ENCODE results near the gene NOG. TPM values are rescaled to one million over a fixed set of nuclear protein-coding genes. Genes with fewer than 3 reads are reported as not detected.

NOG gene
- total RNA-seq, 1 experiment from 2014 or later = 0.15 TPM

DNA sequence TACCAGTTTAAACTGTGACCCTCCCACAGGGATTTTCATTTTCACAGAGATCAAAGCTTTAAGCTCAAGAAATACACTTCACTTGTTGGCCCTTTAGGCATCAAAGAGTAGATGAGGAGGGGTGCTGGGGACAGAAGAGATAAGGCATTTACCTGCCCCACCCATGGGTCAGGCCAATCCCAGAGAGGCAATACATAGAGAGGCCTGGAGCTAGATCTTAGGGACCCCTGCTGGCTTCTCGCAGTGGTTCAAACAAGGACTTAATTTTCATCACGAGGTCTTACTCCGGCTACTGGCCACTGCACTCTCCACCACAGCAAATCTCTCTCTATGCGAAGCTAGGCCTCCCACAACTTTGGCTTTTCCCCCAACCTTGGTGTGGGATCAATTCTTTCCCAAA, 46.6 kb downstream of the NOG start:
- ChIA-PET CTCF (no interaction called here), POLR2A (ENCODE audit: low non-redundant PET) (no interaction called here)
- Histone ChIP-seq H3K4me3 (ENCODE audit: low read depth, low read length, poor library complexity, severe bottlenecking) (no peak overlapping the region), H3K4me1 (ENCODE audit: insufficient read depth, low read length, poor library complexity, severe bottlenecking) (no peaks in the 10 kb centered on the region), H3K36me3 (ENCODE audit: insufficient read depth, low read length, poor library complexity, severe bottlenecking) (no peaks in the 10 kb centered on the region), H3K27me3 (replicated peaks; ENCODE audit: insufficient read depth, low read depth, low read length, poor library complexity) (peaks cover 25% of the 10 kb centered on the region), H3K9me3 (ENCODE audit: low read depth, low read length, poor library complexity, severe bottlenecking) (no peaks in the 10 kb centered on the region), H3K27ac (ENCODE audit: low read depth, low read length, poor library complexity, severe bottlenecking) (no peak overlapping the region)
- no TSS peak for BruUV-seq (replicated peaks)
- no peak for DNase-seq (ENCODE audit: low spot score)
- TF ChIP-seq, protein P1, sequence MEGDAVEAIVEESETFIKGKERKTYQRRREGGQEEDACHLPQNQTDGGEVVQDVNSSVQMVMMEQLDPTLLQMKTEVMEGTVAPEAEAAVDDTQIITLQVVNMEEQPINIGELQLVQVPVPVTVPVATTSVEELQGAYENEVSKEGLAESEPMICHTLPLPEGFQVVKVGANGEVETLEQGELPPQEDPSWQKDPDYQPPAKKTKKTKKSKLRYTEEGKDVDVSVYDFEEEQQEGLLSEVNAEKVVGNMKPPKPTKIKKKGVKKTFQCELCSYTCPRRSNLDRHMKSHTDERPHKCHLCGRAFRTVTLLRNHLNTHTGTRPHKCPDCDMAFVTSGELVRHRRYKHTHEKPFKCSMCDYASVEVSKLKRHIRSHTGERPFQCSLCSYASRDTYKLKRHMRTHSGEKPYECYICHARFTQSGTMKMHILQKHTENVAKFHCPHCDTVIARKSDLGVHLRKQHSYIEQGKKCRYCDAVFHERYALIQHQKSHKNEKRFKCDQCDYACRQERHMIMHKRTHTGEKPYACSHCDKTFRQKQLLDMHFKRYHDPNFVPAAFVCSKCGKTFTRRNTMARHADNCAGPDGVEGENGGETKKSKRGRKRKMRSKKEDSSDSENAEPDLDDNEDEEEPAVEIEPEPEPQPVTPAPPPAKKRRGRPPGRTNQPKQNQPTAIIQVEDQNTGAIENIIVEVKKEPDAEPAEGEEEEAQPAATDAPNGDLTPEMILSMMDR (conservative IDR thresholded peaks at IDR 0.05; ENCODE audit: low read depth, low read length) = no peak
- no peak for TF ChIP-seq EZH2 (IDR thresholded peaks at IDR 0.05; ENCODE audit: borderline replicate concordance, low read depth, low read length, poor library complexity, severe bottlenecking)
- intact Hi-C loops (cut with micrococcal nuclease; ENCODE audit: unreplicated experiment) = no loop called here

DNA sequence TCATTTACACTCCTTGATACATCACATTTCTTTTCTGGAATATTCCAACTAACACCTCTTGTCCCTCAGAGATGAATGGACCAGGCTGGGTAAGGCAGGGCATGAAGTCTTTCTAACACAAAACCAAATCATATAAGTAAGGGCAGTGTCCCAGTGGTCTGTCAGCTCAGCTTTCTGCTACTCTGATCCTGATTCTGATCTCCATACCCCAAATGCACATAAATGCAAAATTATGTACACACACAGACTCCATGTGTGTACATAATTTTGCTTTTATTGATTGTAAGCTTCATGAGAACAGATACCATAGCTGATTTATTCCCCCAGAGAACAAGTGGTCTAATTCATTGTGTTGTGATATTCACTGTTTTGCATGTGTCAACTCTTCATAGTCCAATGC, 47.9 kb downstream of the NOG start:
- intact Hi-C loops (cut with micrococcal nuclease; ENCODE audit: unreplicated experiment) = no loop called here
- no peaks in the 10 kb centered on the region for H3K36me3 ChIP-seq (ENCODE audit: insufficient read depth, low read length, poor library complexity, severe bottlenecking)
- DNase-seq (ENCODE audit: low spot score) = no peak
- H3K27me3 ChIP-seq (replicated peaks; ENCODE audit: insufficient read depth, low read depth, low read length, poor library complexity) = peaks cover 19% of the 10 kb centered on the region
- no peaks in the 10 kb centered on the region for H3K4me1 ChIP-seq (ENCODE audit: insufficient read depth, low read length, poor library complexity, severe bottlenecking)
- H3K9me3 ChIP-seq (ENCODE audit: low read depth, low read length, poor library complexity, severe bottlenecking) = no peaks in the 10 kb centered on the region
- ChIA-PET CTCF (no interaction called here), POLR2A (ENCODE audit: low non-redundant PET) (no interaction called here)
- TF ChIP-seq, protein P1 (conservative IDR thresholded peaks at IDR 0.05; ENCODE audit: low read depth, low read length) = no peak
- no peak for TF ChIP-seq EZH2 (IDR thresholded peaks at IDR 0.05; ENCODE audit: borderline replicate concordance, low read depth, low read length, poor library complexity, severe bottlenecking)
- no peak overlapping the region for H3K27ac ChIP-seq (ENCODE audit: low read depth, low read length, poor library complexity, severe bottlenecking)
- no peak overlapping the region for H3K4me3 ChIP-seq (ENCODE audit: low read depth, low read length, poor library complexity, severe bottlenecking)
- no TSS peak for BruUV-seq (replicated peaks)

DNA sequence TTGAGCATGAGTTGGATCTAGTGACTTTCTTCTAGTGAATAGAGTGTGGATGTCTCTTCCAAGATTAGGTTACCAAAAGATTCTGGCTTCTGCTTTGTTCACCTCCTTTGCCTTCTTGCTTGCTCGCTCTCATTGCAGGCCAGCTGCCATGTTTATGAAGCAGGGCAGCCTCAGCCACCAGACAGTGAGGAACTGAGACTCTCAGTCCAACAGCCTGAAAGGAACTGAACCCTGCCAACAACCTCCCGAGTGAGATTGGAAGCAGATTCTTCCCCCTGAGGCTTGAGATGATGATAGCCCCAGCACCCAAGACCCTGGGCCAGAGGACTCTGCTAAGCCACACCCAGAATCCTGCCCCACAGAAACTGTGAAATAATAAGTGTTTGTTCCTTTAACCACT, 48.4 kb downstream of the NOG start:
- no peak for TF ChIP-seq EZH2 (IDR thresholded peaks at IDR 0.05; ENCODE audit: borderline replicate concordance, low read depth, low read length, poor library complexity, severe bottlenecking)
- TF ChIP-seq, protein P1 (conservative IDR thresholded peaks at IDR 0.05; ENCODE audit: low read depth, low read length) = no peak
- no peaks in the 10 kb centered on the region for H3K9me3 ChIP-seq (ENCODE audit: low read depth, low read length, poor library complexity, severe bottlenecking)
- peaks cover 13% of the 10 kb centered on the region for H3K27me3 ChIP-seq (replicated peaks; ENCODE audit: insufficient read depth, low read depth, low read length, poor library complexity)
- DNase-seq (ENCODE audit: low spot score) = no peak
- no peaks in the 10 kb centered on the region for H3K36me3 ChIP-seq (ENCODE audit: insufficient read depth, low read length, poor library complexity, severe bottlenecking)
- ChIA-PET CTCF (no interaction called here), POLR2A (ENCODE audit: low non-redundant PET) (no interaction called here)
- H3K27ac ChIP-seq (ENCODE audit: low read depth, low read length, poor library complexity, severe bottlenecking) = no peak overlapping the region
- H3K4me1 ChIP-seq (ENCODE audit: insufficient read depth, low read length, poor library complexity, severe bottlenecking) = no peaks in the 10 kb centered on the region
- no TSS peak for BruUV-seq (replicated peaks)
- intact Hi-C loops (cut with micrococcal nuclease; ENCODE audit: unreplicated experiment) = no loop called here
- no peak overlapping the region for H3K4me3 ChIP-seq (ENCODE audit: low read depth, low read length, poor library complexity, severe bottlenecking)

All from A673 (cell line).